ENCODE data around the gene LOXHD1.

The LOXHD1 gene

GRCh38 chr18:46458472-46458871 is 198.5 kb downstream of the LOXHD1 start:
- Mint-ChIP-seq H3K27ac (no peak overlapping the region), H3K9me3 (no peaks in the 10 kb centered on the region), H3K27me3 (no peaks in the 10 kb centered on the region), H3K4me1 (no peaks in the 10 kb centered on the region), H3K36me3 (no peaks in the 10 kb centered on the region), H3K4me3 (no peak overlapping the region)

DNA sequence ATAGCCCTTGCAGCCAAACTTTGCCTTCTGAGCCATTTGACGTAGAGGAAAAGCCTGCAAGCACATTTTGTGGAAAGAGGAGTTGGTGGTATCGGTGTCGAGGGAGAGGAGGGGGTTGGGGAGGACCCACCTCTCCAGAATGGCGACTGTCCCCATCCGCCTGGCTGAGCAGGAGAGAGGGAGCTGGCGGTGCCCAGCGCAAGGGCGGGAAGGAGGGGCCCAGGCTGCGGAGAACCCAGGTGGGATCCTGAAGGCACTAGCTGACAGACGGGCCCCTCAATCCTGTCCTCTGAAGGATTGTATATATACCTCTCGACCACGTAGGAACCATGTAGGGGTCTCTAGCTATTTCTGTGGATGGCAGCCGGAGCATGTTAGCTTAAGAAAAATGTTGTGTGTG is 200.3 kb downstream of the LOXHD1 start:
- Mint-ChIP-seq H3K4me1 (no peaks in the 10 kb centered on the region), H3K36me3 (no peaks in the 10 kb centered on the region), H3K27ac (no peak overlapping the region), H3K9me3 (no peaks in the 10 kb centered on the region), H3K27me3 (peaks cover 2% of the 10 kb centered on the region), H3K4me3 (no peak overlapping the region)

DNA sequence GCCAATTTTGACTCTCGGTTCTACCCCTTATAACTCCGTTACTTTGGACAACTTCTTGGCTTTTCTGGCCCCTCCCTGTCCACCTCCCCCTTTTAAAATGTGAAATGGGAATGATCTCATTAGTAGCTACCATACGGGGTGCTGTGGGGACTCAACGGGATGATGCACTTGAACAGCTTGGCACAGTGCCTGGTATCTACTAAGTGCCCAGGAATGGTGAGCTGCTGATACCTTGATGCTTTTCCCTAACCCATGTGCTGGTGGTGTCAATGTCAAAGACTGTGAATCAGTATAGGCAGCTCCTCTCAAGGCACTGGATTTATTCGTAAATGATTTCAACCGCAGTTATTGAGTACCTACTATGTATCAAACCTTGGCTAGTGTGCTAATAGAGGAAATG is 204.2 kb downstream of the LOXHD1 start:
- no peaks in the 10 kb centered on the region for H3K9me3 Mint-ChIP-seq
- no peak overlapping the region for H3K27ac Mint-ChIP-seq
- H3K4me3 Mint-ChIP-seq: no peak overlapping the region
- no peaks in the 10 kb centered on the region for H3K36me3 Mint-ChIP-seq
- no peaks in the 10 kb centered on the region for H3K4me1 Mint-ChIP-seq
- peaks cover 7% of the 10 kb centered on the region for H3K27me3 Mint-ChIP-seq

- peaks cover 15% of the 10 kb centered on the region for H3K27me3 Mint-ChIP-seq
- H3K4me3 Mint-ChIP-seq: no peak overlapping the region
- peaks cover 10% of the 10 kb centered on the region for H3K9me3 Mint-ChIP-seq
- H3K4me1 Mint-ChIP-seq: no peaks in the 10 kb centered on the region
- H3K36me3 Mint-ChIP-seq: peaks cover 5% of the 10 kb centered on the region
- no peak overlapping the region for H3K27ac Mint-ChIP-seq
Observed at GRCh38 chr18:46449499-46449898, 207.5 kb downstream of the LOXHD1 start.

- no peak overlapping the region for H3K27ac Mint-ChIP-seq
- H3K4me3 Mint-ChIP-seq: no peak overlapping the region
- peaks cover 5% of the 10 kb centered on the region for H3K36me3 Mint-ChIP-seq
- H3K4me1 Mint-ChIP-seq: no peaks in the 10 kb centered on the region
- peaks cover 15% of the 10 kb centered on the region for H3K27me3 Mint-ChIP-seq
- H3K9me3 Mint-ChIP-seq: peaks cover 10% of the 10 kb centered on the region
Observed at GRCh38 chr18:46449033-46449432, 208.0 kb downstream of the LOXHD1 start.

GRCh38 chr18:46448347-46448746 is 208.7 kb downstream of the LOXHD1 start:
- Mint-ChIP-seq H3K27ac (no peak overlapping the region), H3K4me1 (no peaks in the 10 kb centered on the region), H3K36me3 (peaks cover 5% of the 10 kb centered on the region), H3K27me3 (peaks cover 15% of the 10 kb centered on the region), H3K4me3 (no peak overlapping the region), H3K9me3 (peaks cover 10% of the 10 kb centered on the region)

GRCh38 chr18:46447792-46448191 is 209.2 kb downstream of the LOXHD1 start:
- H3K9me3 Mint-ChIP-seq: peaks cover 10% of the 10 kb centered on the region
- H3K36me3 Mint-ChIP-seq: peaks cover 5% of the 10 kb centered on the region
- no peak overlapping the region for H3K27ac Mint-ChIP-seq
- H3K4me1 Mint-ChIP-seq: no peaks in the 10 kb centered on the region
- peaks cover 15% of the 10 kb centered on the region for H3K27me3 Mint-ChIP-seq
- H3K4me3 Mint-ChIP-seq: no peak overlapping the region

DNA sequence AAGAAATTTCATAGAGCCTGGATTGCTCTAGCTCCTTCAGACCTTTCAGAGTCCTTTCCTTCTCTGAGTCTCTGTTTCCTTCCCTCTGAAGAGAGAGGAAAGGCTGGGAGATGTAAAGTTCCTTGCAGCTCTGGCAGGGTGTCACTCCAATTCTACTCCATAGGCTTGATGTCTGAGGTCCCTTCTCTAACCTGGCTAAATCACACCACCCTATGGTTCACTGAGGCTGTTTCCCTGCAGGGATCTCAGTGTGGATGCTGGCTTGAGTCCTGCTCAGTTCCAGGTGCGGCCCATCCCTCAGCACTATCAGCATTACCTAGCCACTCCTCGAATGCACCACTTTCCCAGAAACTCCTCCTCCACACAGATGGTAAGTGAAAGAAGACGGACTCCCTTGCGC is 209.7 kb downstream of the LOXHD1 start:
- H3K4me1 Mint-ChIP-seq: no peaks in the 10 kb centered on the region
- peaks cover 13% of the 10 kb centered on the region for H3K27me3 Mint-ChIP-seq
- peaks cover 5% of the 10 kb centered on the region for H3K36me3 Mint-ChIP-seq
- H3K27ac Mint-ChIP-seq: no peak overlapping the region
- H3K4me3 Mint-ChIP-seq: no peak overlapping the region
- peaks cover 10% of the 10 kb centered on the region for H3K9me3 Mint-ChIP-seq

DNA sequence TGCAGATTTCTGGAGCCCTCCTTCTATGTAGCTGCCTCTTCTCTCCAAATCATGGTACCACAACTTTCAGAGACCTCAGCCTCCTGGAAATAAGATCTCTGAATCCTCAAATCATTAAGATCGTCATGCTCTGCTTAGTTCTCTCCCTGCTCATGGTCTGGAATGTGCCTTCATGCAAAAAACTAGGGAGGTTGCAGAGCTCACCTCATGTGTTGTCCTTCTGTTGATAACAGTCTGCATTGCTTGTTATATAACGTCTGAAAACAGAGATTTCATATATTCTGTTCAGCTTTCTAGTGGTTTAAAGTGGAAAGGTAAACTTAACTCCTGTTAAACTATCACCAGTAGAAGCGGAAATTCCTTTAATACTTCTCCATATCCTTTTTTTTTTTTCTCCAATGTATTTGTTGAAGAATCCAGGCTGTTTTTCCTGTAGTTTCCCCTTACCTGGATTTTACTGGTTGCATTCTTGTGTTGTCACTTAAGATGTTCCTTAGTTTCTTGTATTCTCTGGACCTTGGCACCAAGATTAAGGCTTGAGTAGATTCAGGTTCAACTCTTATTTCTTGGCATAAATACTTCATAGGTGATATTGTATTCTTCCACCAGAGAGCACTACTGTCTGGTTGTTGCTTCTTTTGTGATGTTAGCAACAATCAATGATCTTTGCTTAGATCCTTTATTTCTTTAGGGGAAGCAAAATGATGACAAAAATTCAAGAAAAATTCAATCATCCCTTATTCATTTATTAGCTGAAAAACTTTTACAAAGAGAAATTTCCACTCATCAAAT is 211.3 kb downstream of the LOXHD1 start:
- no peak overlapping the region for H3K4me3 Mint-ChIP-seq
- peaks cover 10% of the 10 kb centered on the region for H3K9me3 Mint-ChIP-seq
- no peak overlapping the region for H3K27ac Mint-ChIP-seq
- H3K27me3 Mint-ChIP-seq: peaks cover 13% of the 10 kb centered on the region
- H3K4me1 Mint-ChIP-seq: no peaks in the 10 kb centered on the region
- peaks cover 5% of the 10 kb centered on the region for H3K36me3 Mint-ChIP-seq

DNA sequence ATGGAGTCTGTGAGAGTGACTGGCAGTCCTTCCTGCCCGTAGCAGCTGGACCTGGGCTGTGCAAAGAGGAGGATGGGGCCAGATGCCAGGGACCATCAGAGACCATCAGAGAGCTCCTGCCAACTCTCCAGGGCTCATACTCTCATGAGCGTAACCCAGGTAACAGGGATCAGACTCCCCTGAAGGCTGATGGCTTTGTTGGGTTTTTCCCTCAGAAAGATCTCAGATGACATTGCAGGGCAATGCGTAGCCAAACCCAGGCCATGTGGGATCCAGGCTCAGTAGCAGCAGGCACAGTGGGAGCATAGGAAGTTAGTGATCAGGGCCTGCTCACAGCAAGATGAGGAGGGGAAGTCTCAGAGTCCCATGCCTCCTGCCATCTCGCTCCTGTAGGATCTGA is 218.0 kb downstream of the LOXHD1 start:
- Mint-ChIP-seq H3K4me3 (no peak overlapping the region), H3K4me1 (no peaks in the 10 kb centered on the region), H3K9me3 (no peaks in the 10 kb centered on the region), H3K36me3 (no peaks in the 10 kb centered on the region), H3K27me3 (peaks cover 4% of the 10 kb centered on the region), H3K27ac (no peak overlapping the region)

- Mint-ChIP-seq H3K27ac (no peak overlapping the region), H3K4me3 (no peak overlapping the region), H3K4me1 (no peaks in the 10 kb centered on the region), H3K36me3 (no peaks in the 10 kb centered on the region), H3K9me3 (no peaks in the 10 kb centered on the region), H3K27me3 (peaks cover 8% of the 10 kb centered on the region)
Observed at GRCh38 chr18:46437061-46437460, 220.0 kb downstream of the LOXHD1 start.

DNA sequence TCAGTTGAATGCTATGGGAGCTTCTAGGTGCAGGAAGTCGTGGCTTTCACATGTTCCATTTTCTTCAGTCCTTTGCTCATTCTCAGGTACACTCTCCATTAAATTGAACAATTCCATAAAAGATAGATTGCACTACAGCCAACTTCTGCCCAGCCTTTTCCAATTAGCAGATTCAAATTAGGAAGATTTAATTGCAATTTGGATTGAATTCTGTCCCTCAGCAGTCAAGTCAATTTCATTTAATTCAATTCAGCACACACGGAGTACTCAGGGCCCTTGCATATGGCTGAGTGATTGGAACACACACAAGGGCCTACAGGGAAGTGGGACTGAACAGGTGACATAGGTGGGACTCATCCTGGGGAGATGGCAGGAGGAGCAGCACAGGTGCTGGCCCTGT is 220.4 kb downstream of the LOXHD1 start:
- Mint-ChIP-seq H3K27ac (no peak overlapping the region), H3K9me3 (no peaks in the 10 kb centered on the region), H3K4me1 (no peaks in the 10 kb centered on the region), H3K4me3 (no peak overlapping the region), H3K36me3 (no peaks in the 10 kb centered on the region), H3K27me3 (peaks cover 8% of the 10 kb centered on the region)

- Mint-ChIP-seq H3K9me3 (no peaks in the 10 kb centered on the region), H3K27me3 (peaks cover 8% of the 10 kb centered on the region), H3K4me1 (no peaks in the 10 kb centered on the region), H3K36me3 (no peaks in the 10 kb centered on the region), H3K27ac (no peak overlapping the region), H3K4me3 (no peak overlapping the region)
Observed at GRCh38 chr18:46435031-46435430, 222.0 kb downstream of the LOXHD1 start.

DNA sequence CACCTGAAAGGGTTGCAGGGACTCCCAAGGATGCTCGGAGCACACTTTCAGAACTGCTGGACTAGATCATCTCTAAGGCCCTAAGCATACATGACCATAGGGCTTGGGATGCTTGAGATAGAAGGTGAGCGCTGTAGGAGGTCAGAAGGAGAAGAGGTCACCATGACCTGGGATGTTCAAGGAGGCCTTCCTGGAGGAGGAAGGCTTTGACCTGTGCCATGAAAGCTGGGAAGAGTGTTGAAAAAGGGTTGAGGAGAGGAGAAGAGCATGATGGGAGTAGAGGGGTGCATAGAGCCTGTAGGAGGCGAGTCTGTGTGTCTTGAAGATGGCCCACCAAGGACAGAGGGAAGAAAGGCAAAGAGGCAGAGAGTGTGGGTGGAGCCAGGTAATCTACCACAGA is 222.4 kb downstream of the LOXHD1 start:
- Mint-ChIP-seq H3K27me3 (peaks cover 8% of the 10 kb centered on the region), H3K36me3 (no peaks in the 10 kb centered on the region), H3K27ac (no peak overlapping the region), H3K4me1 (no peaks in the 10 kb centered on the region), H3K4me3 (no peak overlapping the region), H3K9me3 (no peaks in the 10 kb centered on the region)

GRCh38 chr18:46433121-46433826 is 223.7 kb downstream of the LOXHD1 start:
- H3K27ac Mint-ChIP-seq: no peak overlapping the region
- H3K9me3 Mint-ChIP-seq: no peaks in the 10 kb centered on the region
- H3K27me3 Mint-ChIP-seq: peaks cover 8% of the 10 kb centered on the region
- no peaks in the 10 kb centered on the region for H3K36me3 Mint-ChIP-seq
- H3K4me3 Mint-ChIP-seq: no peak overlapping the region
- H3K4me1 Mint-ChIP-seq: no peaks in the 10 kb centered on the region

GRCh38 chr18:46431522-46432171 is 225.4 kb downstream of the LOXHD1 start:
- H3K27ac Mint-ChIP-seq: no peak overlapping the region
- peaks cover 8% of the 10 kb centered on the region for H3K27me3 Mint-ChIP-seq
- no peaks in the 10 kb centered on the region for H3K36me3 Mint-ChIP-seq
- no peaks in the 10 kb centered on the region for H3K4me1 Mint-ChIP-seq
- H3K4me3 Mint-ChIP-seq: no peak overlapping the region
- H3K9me3 Mint-ChIP-seq: no peaks in the 10 kb centered on the region

Measured in activated naive CD4-positive, alpha-beta T cell treated with anti-CD3 and anti-CD28 coated beads, Interleukin-2, amount 50 U/mL, for 24 hours (primary cell).